Limb (tissue), 2 donors: ENCODE results near the gene SEPTIN3.

ENCODE experiments used
- DNase-seq, 2 donors: peaks; one replicate each; pipeline ENCODE4 v3.0.0-alpha.2; 2016; ENCODE audit errors: extremely low spot score in 2 of 2

The SEPTIN3 gene

DNA sequence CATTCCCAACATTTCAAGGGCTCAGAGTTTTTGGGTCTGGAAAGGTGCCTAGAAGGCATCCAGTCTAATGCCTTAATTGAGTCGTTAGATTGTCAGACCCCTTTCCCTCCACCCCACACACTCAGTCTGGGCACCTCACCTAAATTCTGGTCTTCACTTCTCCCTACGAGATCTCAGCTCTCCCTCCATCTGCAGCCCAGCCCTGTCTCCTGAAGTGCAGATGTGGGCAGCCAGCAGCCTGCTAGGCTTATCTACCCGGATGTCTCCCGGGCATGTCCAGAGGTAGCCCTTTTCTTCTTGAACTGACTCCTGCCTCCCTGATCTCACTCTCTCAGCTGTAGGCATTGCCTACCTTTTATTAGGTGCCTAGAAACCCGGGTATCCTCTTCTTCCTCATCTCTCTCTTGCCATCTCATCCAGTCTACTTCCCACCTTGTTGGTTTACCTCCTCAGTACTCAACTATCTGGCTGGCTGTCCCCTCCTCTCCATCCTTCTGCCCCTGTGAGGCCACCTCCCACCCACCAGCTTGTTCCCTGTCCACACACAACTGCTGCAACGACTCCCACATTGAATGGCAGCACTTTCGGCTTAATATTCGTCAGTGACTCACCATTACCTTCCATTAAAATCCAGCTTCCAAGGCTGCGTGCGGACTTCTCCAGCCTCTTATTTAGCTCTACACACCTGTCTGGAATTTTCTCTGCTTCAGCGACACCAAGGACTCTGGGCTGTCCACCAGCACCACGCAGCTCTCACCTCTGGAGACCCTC, 6.2 kb downstream of the SEPTIN3 start:
- DNase-seq = no peak

DNA sequence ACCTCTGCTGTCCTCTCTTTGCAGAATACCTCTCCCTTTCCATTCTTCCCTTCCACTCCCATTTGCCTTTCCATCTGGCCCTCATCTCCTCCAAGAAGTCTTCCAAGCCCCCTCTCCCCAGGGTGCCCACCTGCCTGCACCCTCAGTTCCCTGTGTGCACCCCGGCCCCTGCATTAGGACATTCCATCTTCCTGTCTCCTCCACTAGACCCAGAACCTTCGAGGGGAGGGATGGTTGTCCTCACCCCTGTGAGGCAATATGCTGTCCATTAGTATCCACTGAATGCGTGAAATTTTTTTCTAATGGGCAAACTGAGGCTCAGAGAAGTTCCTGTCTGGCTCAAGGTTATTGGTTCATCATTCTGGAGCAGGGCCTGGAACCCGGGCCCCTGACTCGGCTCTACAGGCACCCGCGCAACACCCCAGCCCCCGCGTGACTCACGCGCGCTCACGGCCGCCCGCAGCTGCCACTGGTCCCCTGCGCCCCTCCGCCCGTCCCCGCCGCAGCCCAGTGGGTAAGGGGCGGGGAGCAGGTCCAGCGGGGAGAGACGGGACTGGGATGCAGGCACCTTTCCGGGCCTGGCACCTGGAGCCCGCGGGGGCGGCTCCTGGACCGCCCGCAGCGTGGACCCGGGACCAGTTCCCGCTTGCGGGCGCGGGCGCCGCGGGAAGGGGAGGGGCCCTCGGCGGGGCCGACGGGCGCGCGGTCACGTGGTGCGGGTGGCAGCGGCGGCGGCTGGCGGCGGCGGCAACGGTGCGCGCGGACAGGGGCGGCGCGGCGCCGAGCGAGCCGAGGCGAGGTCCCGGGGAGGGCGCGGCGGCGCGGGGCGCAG, 7.0 kb downstream of the SEPTIN3 start:
- peak in 1 of 2 donors; percentile 75 for DNase-seq

DNA sequence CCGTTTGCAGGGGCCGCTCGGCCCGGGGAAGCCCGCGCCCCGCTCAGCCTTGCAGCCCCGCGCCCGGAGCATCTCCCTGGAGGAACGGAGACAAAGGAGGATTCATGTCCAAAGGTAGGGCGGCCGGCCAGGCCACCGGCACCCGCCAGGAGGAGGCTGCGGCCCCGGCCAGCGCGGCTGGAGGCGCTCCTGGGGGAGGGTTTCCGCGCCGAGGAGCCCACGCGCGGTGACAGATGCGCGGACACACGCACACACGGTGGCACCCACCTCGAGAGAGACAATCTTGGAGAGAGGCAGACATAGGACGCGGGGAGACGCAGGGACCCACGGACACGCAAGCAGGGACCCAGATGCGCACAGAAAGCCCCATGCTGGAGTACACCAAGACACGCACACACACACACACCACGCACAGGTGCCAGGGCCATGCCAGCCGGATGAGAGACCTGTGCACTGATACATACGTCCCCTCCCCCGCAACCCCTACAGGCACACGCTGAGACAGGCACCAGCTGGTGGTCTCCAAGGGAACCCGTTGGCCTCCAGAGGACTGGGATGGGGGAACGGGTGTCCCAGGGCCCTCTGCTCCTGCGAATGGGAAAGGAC, 7.8 kb downstream of the SEPTIN3 start:
- peak in 1 of 2 donors; percentile 61 for DNase-seq

DNA sequence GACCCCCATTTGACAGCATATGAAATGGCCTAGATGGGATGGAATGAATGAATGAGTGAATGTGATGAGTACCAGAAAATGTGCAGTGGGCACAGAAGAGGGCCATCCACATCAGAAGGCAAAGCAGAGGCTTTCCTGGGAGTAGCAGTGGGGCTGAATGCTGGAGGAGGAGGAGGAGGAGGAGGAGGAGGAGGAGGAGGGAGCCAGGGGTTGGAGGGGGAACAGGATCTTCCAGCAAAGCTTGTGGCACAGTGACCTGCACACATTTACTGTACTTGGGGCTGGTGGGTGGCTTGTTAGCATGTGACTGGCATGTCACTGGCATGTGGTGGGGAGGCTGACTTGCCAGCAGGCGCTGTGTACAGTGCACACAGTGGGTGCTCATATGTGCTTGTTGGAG, 9.5 kb downstream of the SEPTIN3 start:
- DNase-seq = no peak

DNA sequence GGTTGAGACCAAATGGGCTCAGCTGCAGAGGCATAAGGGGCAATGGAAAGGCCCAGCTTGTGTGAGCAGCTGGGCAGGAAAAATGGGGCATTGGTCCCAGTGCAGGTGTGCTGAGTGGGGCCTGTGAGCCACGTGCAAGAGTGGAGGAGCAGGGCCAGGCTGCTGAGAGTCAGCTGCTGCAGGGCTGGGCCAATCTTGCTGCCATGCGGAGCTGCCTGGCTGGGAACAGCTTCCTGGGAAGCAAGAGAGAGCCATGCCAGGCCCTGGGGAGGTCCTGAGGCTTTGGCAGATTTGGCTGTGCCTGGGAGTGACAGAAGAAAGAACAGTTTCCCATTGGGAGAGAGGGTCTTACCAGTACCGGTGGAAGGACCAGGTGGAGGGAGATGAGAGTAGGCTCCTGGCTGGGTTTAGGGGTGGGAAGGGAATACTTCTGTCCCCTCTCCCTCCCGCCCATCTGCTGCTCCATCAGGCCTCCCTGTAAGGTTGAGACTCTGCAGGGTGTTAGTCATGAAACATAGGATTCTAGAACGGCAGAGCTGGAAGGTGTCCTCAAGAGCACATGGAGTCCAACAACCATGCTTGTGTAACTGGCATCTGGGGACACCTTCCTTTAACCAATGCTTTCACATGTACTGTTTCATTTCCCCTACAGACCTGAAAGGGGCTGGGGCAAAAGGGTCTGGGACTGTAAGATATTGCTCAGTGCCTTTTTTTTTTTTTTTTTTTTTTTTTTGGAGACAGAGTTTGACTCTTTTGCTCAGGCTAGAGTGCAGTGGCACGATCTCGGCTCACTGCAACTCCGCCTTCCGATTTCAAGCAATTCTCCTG, 10.4 kb downstream of the SEPTIN3 start:
- DNase-seq = no peak

DNA sequence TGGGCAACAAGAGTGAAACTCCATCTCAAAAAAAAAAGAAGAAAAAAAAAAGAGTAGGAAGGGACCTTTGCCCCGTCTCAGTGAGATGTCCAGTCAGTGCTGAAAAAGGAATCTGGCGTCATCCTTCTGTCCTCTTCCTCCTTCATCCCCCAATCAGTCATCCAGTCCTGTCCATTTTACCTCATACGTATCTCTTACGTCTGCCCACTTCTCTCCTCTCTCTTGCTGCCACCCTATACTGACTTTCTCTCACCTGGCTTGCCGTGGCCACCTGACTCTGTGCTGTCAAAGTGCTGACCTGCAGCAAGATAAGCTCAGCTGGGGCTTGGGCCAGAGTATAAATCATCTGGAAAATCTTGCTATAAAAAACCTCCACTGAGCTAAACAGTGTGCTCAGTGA, 13.6 kb downstream of the SEPTIN3 start:
- DNase-seq = no peak

DNA sequence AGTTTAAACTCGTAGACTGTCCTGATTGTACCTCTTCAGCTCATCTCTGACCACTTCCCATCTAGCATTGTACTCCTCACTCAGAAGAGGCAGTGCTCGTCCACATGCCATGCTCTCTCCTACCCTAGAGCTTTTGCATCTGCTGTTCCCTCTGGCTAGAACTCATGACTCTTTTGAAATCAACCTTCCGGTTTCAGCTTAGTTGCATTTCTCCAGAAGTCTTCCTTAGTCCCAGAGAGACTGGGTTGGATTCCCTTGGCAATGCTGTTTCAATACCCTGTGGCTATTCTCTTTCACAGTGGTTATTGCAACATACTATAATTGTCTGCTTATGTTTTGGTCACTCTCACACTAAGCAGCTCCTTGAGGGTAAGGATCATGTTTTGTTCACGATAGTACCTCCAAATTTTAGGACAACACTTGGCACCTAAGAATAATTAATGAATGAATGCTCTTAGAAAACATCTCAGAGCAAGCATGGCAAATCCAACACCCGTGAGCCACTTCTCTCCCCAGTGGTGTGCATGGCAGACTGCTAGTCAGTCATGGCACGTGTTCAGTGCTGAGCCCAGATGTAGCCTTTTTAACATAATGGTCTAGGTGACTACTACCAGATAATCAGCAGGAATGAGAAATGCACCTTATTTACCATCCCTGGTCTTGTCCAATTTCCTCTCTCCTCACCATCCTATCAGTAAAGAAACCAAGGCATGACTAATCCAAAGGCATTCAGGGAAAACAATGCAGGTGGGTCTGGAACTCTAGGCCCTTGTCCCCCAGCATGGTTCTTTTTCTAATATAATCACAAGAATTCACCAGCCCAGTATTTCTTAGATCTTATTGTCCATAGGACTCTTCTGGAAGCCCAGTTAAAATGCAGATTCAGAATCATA, 14.5 kb downstream of the SEPTIN3 start:
- no peak for DNase-seq

DNA sequence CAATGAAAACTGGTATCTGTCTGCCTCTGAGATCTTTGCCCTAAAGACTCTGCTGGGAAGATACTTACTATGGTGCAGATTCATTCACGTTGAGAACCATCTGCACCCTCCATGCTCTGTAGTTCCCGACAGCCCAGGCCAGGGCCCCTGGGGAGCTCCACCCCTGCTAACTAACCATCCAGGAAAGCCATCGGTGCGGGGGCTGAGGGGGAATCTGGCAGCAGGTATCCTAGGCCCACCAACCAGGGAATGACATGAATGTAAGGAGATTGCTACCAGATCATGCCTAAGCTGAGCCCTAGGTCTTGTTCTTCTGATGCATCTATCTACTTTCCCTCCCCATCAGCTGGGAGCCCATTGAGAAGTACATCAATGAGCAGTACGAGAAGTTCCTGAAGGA, 18.0 kb downstream of the SEPTIN3 start:
- DNase-seq = no peak

DNA sequence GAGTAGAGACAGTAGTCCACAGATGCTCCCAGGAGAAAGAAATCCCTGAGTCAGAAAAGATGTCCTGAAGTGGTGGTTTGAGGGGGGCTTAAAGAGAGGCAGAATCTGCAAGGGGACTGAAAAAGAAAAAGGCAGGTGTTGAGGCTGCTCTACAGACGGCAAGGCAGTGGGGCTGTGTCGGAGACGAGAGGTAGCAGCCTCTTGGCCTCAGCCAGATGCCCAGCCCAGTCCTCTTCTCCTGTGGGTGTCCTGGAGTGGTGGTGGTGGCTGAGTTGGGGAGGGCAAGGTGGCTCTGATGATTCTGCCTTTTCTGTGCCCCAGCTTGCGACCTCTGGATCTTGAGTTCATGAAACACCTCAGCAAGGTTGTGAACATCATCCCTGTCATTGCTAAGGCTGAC, 20.0 kb downstream of the SEPTIN3 start:
- no peak for DNase-seq

DNA sequence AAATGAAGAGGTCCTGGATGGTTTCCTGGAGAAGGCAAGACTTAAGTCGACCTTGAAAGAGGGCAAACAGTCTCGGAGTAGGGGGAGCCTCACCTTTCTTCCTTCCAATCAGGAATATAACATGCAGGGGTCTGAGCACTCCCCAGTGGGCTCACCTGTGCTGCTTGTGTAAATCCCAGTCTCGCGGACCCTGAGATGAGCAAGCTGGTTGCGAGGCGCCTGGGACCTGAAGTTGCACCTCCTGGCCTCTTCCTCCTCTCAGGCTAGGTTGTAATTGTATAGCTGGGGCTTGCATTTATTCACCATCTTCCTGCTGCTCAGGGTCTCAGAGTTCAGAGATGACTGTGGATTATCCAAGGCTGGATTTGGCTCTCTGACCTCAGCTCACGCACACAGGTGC, 21.9 kb downstream of the SEPTIN3 start:
- no peak for DNase-seq

DNA sequence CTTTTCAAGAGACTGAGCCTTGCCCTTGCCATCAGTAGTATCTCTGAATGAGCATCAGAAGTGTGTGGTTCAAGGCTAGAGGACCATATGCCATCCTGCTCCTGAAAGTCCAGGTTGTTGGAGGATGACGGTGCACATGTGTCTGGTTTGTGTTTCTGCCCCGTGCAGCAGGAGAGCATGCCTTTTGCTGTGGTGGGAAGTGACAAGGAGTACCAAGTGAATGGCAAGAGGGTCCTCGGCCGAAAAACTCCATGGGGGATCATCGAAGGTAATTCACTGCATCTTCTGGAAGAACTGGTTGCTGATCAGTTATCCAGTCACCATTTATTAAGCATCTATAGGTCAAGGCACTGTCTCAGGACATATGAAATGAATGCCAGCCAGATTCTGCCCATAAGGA, 23.3 kb downstream of the SEPTIN3 start:
- no peak for DNase-seq

DNA sequence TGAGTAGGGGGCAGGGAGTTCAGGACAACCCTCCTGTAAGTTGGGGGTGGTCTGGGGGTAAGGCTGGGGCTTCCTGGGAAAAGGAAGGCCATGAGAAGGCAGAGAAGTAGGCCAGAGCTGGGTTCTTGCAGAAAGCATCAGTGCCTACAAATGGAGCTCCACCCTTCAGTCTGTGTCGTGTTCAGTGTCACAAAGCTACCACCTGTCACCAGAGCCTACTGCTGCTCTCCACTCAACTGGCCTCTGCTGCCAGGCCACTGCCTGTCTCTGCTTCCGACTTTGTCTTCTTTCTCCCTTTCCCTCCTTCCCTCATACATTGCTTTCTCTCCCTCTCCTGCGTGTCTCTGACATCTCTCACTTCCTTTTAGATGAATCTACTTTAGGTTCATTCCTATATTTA, 26.0 kb downstream of the SEPTIN3 start:
- DNase-seq = no peak

DNA sequence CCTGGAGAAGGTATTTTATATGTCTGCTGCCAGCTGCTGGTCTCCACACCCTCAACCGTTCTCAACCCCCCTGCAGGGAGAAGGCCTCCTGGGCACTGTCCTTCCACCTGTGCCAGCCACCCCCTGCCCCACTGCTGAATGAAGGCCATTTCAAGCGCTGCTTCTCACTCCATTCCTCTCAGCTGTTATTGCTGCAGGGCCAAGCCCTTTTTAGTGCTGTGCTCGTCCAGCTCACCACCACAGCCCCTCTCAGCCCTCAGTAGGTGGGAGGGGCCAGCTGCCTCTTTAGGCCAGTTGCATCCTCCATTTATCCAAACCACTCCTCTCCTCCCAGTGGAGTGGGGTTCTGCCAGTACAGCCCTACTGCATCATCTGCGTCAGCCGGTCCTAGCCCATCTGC, 27.6 kb downstream of the SEPTIN3 start:
- no peak for DNase-seq

DNA sequence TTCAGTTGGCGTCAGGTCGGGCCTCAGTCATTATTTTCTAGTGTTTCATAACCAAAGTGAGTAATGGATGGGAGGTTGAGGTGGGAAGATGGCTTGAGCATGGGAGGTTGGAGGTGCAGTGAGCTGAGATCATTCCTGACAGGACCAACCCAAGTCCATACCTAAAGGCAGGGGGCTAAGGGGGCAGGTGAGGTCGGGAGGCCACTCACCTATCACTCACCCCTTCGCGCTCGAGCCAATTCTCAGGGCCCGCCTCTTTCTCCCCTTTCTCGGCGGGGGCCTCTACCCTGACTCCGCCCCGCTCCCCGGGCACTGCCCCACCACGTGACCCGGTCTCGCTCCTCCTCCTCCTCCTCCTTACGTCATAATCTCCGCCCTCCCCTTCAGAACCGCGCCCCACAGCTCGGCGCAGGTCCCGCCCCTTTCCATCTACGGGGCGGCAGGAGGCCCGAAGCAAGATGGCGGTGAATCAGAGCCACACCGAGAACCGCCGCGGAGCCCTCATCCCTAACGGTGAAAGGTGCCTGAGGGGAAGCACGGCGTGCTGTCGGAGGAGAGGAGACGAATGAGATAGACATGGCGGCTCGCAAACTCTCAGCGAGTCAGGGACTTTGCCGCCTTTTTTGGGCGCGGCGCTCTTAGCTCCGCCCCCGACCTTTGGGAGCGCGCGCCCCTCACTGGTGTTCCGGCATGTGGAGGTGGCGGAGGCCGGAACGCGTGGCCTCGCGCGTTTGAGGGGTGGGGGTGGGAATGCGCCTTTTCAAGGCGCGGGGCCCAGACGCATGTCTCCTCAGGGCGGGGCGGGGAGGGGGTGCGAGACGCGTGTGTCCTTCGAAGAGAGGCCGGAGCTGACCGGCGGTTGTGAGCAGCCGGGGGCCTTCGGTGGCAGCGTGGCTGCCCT, 29.4 kb downstream of the SEPTIN3 start, which contains the start of gene WBP2NL:
WBP2NL (plus strand) TSS at position 428 of the 901 bp plus-strand sequence; CDS start at position 459, 31 bp downstream.
- DNase-seq = peak; percentile 64 to 84

DNA sequence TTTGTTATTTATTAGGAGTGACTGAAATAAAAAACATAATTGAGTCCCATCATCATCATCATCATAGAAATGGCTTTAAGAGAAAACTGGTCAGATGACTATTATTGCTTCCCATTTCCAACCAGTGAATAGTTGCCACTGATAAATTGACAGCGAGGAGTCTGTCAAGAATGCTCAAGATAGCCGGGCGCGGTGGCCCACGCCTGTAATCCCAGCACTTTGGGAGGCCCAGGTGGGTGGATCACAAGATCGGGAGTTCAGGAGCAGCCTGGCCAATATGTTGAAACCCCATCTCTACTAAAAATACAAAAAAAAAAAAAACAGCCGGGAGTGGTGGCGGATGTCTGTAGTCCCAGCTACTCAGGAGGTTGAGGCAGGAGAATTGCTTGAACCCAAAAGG, 31.2 kb downstream of the SEPTIN3 start:
- no peak for DNase-seq

DNA sequence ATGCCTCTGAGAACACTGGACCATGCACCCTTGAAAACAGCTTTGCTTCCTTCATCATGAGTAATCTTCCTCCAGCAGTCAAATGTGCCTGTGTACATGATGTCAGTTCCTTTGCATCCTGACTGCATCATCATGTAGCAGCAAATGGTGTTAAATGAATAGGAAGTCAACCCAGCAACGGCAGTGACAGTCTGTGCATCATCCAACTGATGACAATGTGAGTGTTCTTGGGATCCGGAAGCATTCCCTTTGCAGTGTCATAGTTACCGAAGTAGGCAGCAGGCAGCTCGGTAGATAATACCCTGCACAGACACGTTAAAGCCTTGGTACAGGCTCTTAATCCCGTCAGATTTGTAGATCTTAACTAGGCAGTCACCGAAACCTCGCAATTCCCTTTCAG, 31.9 kb downstream of the SEPTIN3 start:
- DNase-seq = no peak

DNA sequence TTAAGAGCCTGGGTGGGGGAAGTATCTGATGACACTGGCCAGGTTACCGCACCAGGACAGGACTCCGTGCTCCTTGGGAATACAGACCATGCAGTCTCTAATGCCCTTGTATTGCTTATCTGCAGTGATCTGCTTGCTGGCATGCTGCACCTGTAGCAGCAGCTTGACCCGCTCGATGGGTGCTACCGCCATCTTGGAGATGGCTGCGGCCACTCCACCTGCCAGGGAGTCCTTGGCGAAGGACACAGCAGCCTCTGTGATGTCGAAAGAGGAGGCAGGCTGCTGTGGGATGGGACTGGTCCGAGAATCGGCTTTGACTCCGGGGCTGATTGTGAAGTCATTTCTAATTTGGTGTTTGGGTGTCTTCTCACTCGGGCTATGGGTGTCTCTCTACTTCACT, 32.5 kb downstream of the SEPTIN3 start:
- no peak for DNase-seq

DNA sequence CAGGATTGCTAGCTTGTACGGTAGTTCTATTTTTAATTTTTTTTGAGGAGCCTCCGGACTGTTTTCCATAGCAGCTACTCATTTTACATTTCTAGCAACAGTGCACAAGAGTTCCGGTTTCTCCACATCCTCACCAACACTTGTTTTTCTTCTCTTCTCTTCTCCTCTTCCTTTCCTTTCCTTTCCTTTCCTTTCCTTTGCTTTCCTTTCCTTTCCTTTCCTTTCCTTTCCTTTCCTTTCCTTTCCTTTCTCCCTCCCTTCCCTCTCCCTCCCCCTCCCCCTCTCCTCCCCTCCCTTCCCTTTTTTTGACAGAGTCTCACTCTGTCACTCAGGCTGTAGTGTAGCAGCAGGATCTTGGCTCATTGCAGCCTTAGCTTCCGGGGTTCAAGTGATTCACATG, 38.7 kb downstream of the SEPTIN3 start:
- DNase-seq = no peak

DNA sequence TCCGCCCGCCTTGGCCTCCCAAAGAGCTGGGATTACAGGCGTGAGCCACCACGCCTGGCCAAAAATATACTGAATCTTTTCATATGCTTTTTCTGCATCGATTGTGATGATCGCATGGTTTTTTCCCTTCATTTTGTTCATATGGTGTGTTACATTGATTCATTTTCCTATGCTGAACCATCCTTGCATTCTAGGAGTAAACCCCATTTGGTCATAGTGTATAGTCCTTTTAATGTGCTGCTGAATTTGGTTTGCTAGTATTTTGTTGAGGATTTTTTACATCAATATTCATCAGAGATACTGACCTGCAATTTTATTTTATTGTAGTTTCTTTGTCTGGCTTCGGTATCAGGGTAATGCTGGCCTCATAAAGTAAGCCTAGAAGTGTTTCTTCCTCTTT, 41.5 kb downstream of the SEPTIN3 start:
- DNase-seq = no peak
